ENCODE results near the gene CTCFL. TPM values are rescaled to one million over a fixed set of nuclear protein-coding genes. Genes with fewer than 3 reads are reported as not detected.

CTCFL gene
- total RNA-seq, 1 experiment from 2014 or later = 0.90 TPM

DNA sequence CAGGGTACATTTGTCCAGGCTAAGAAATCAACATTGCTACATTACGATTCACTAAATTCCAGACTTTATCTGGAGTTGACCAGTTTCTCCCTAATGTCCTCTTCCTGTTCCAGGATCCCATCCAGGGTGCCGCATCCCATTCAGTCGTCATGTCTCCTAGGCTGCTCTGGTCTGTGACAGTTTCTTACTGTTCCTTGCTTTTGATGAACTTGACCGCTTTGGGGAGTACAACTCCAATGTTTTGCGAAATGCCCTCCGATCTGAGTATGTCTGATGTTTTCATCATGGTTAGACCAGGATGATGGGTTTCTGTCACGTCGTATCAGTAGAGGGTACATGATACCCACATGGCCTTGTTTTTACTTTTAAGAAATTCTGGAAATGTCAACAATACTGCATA is 62.2 kb downstream of the CTCFL start:
- TF ChIP-seq, protein P1, sequence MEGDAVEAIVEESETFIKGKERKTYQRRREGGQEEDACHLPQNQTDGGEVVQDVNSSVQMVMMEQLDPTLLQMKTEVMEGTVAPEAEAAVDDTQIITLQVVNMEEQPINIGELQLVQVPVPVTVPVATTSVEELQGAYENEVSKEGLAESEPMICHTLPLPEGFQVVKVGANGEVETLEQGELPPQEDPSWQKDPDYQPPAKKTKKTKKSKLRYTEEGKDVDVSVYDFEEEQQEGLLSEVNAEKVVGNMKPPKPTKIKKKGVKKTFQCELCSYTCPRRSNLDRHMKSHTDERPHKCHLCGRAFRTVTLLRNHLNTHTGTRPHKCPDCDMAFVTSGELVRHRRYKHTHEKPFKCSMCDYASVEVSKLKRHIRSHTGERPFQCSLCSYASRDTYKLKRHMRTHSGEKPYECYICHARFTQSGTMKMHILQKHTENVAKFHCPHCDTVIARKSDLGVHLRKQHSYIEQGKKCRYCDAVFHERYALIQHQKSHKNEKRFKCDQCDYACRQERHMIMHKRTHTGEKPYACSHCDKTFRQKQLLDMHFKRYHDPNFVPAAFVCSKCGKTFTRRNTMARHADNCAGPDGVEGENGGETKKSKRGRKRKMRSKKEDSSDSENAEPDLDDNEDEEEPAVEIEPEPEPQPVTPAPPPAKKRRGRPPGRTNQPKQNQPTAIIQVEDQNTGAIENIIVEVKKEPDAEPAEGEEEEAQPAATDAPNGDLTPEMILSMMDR (conservative IDR thresholded peaks at IDR 0.05; ENCODE audit: low read depth, low read length) = no peak
- TF ChIP-seq EZH2 (IDR thresholded peaks at IDR 0.05; ENCODE audit: borderline replicate concordance, low read depth, low read length, poor library complexity, severe bottlenecking) = no peak
- H3K4me1 ChIP-seq (ENCODE audit: insufficient read depth, low read length, poor library complexity, severe bottlenecking) = no peaks in the 10 kb centered on the region
- no peaks in the 10 kb centered on the region for H3K9me3 ChIP-seq (ENCODE audit: low read depth, low read length, poor library complexity, severe bottlenecking)
- H3K36me3 ChIP-seq (ENCODE audit: insufficient read depth, low read length, poor library complexity, severe bottlenecking) = no peaks in the 10 kb centered on the region
- DNase-seq (ENCODE audit: low spot score) = no peak
- intact Hi-C loops (cut with micrococcal nuclease; ENCODE audit: unreplicated experiment) = no loop called here
- BruUV-seq (replicated peaks) = no TSS peak
- no peaks in the 10 kb centered on the region for H3K27me3 ChIP-seq (replicated peaks; ENCODE audit: insufficient read depth, low read depth, low read length, poor library complexity)
- CTCF ChIA-PET = no interaction called here
- POLR2A ChIA-PET (ENCODE audit: low non-redundant PET) = no interaction called here
- no peak overlapping the region for H3K27ac ChIP-seq (ENCODE audit: low read depth, low read length, poor library complexity, severe bottlenecking)
- no peak overlapping the region for H3K4me3 ChIP-seq (ENCODE audit: low read depth, low read length, poor library complexity, severe bottlenecking)

DNA sequence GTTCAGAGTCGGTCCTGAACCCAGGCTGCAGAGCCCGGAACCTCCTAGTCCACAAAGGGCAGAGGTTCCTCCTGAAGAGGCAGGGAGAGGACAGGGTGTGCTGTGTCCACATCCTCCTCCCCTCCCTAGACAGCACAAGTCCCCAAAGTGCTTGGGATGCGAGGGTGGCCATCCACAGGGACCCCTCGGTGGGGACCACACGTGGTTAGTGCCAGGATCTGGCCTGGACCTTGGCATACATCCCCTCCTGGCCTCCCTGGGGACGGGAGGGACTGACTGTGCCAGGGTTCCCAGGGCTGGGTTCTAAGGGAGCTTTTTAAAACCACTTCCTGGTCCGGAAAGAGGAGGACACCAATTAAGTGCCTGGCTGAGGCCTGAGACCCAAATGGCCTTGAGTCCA is 63.2 kb downstream of the CTCFL start:
- POLR2A ChIA-PET (ENCODE audit: low non-redundant PET) = no interaction called here
- intact Hi-C loops (cut with micrococcal nuclease; ENCODE audit: unreplicated experiment) = no loop called here

DNA sequence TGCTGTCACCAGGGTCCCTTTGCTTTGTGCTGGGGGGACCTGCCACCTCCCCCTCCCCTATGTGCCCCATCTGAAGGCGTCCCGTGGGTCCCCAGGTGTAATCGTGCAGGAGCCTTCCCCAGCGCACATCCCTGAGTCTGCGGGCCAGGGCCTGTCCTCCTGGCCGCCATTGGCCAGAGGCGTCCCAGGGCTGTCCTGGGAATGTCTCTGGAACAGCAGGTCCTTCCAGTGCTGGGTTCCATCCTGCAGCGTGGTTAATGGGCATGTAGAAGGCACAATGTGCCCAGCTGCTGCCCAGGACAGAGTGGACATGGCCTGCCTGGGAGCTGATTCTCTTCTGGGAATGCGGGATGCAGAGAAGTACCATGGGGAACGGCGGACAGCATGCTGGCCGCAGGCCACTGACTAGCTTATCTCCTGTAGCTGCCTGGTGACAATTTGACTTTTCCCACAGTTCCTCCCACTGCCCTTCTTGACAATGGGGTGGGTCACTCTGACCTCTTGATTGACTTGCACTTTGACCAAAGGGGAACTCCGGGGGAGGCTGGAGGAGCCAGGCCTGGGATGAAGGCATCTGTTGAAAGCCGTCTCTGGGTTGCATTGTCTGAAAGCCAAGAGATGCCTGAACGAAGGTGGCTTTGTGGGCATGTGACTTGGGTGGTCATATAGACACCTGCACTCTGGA is 64.0 kb downstream of the CTCFL start:
- H3K27ac ChIP-seq (ENCODE audit: low read depth, low read length, poor library complexity, severe bottlenecking) = no peak overlapping the region
- ChIA-PET POLR2A (ENCODE audit: low non-redundant PET) (no interaction called here), CTCF (no interaction called here)
- TF ChIP-seq EZH2 (IDR thresholded peaks at IDR 0.05; ENCODE audit: borderline replicate concordance, low read depth, low read length, poor library complexity, severe bottlenecking) = no peak
- TF ChIP-seq, protein P1 (conservative IDR thresholded peaks at IDR 0.05; ENCODE audit: low read depth, low read length) = no peak
- H3K27me3 ChIP-seq (replicated peaks; ENCODE audit: insufficient read depth, low read depth, low read length, poor library complexity) = no peaks in the 10 kb centered on the region
- no peak for DNase-seq (ENCODE audit: low spot score)
- no TSS peak for BruUV-seq (replicated peaks)
- no peaks in the 10 kb centered on the region for H3K9me3 ChIP-seq (ENCODE audit: low read depth, low read length, poor library complexity, severe bottlenecking)
- H3K4me3 ChIP-seq (ENCODE audit: low read depth, low read length, poor library complexity, severe bottlenecking) = no peak overlapping the region
- H3K4me1 ChIP-seq (ENCODE audit: insufficient read depth, low read length, poor library complexity, severe bottlenecking) = no peaks in the 10 kb centered on the region
- H3K36me3 ChIP-seq (ENCODE audit: insufficient read depth, low read length, poor library complexity, severe bottlenecking) = no peaks in the 10 kb centered on the region
- intact Hi-C loops (cut with micrococcal nuclease; ENCODE audit: unreplicated experiment) = no loop called here

More for the DNA sequence above, 63.2 kb downstream of the CTCFL start:
- H3K4me1 ChIP-seq (ENCODE audit: insufficient read depth, low read length, poor library complexity, severe bottlenecking) = no peaks in the 10 kb centered on the region
- no TSS peak for BruUV-seq (replicated peaks)
- H3K4me3 ChIP-seq (ENCODE audit: low read depth, low read length, poor library complexity, severe bottlenecking) = no peak overlapping the region
- H3K9me3 ChIP-seq (ENCODE audit: low read depth, low read length, poor library complexity, severe bottlenecking) = no peaks in the 10 kb centered on the region
- no peaks in the 10 kb centered on the region for H3K36me3 ChIP-seq (ENCODE audit: insufficient read depth, low read length, poor library complexity, severe bottlenecking)
- DNase-seq (ENCODE audit: low spot score) = no peak
- CTCF ChIA-PET = no interaction called here
- TF ChIP-seq, protein P1 (conservative IDR thresholded peaks at IDR 0.05; ENCODE audit: low read depth, low read length) = no peak
- no peak for TF ChIP-seq EZH2 (IDR thresholded peaks at IDR 0.05; ENCODE audit: borderline replicate concordance, low read depth, low read length, poor library complexity, severe bottlenecking)
- H3K27me3 ChIP-seq (replicated peaks; ENCODE audit: insufficient read depth, low read depth, low read length, poor library complexity) = no peaks in the 10 kb centered on the region
- H3K27ac ChIP-seq (ENCODE audit: low read depth, low read length, poor library complexity, severe bottlenecking) = no peak overlapping the region

Measured in A673 (cell line).